G401 (cell line): ENCODE data around the gene WSB2. TPM values are rescaled to one million over a fixed set of nuclear protein-coding genes. Genes with fewer than 3 reads are reported as not detected.
"Not testable (repeated sequence)": the region's sequence is repeated elsewhere in the genome, so short reads cannot be mapped to it uniquely, and the experiment has no call there.

Experiments used
- DNase-seq: peaks from one replicate; pipeline ENCODE4 v3.0.0-alpha.2; 2015; ENCODE audit warnings: low spot score
- in situ Hi-C: cut with HindIII; loops from 2 replicates; pipeline ENCODE4 v1.10.0; 2016; ENCODE audit warnings: low sequenced_read_pairs, mixed read lengths
- total RNA-seq: library from RNA; depleted of rRNA; stranded (reverse); fragments of >200 nt; shearing (Covaris generic); gene quantifications from 2 replicates; pipeline ENCODE4 v1.2.3, GENCODE V29; 2014; rRNA removed

WSB2 gene
- total RNA-seq = 120 and 139 TPM in 2 replicates

DNA sequence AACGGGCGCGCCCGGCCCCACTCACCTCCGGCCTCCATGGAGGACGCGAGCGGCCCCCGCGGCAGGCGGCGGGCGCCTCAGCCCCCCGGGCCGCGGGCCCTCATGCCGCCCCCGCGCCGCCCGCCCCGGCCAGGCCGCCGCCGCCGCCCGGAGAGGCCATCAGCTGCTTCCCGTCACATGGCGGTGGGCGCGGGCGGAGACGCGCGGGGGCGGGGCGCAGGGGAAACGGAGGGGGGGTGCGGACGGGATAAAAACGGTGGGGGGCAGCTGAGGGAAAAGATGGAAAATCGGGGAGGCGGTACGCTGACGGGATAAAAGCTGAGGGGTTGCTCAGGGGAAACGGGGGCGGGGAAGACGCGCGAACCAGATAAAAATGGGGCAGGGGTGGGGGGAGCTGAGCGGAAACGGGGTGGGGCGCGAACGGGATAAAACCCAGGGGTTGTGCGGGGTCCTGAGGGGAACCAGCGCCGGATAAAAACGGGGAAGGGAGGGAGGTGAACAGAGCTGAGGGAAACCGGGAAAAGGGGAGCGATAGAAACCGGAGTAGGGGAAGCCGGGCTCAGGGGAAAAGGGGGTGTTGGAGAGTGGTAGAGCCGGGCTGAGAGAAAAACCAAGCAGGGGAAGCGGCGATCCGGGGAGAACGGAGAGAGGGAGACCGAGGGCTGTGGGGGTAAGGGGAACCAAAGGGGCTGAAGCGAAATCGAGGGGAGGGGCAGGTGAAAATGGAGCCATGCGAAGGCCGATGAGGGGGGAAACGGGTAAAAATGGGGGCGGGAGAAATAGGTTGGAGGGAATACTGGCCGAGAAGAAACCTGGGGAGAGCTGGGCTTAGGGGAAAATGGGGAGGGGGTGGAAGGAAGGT lies at the start of gene WSB2:
Gene WSB2 (minus strand): TSS at position 169 of the 862 bp plus-strand sequence. CDS start 131 bp downstream, at position 38.
- in situ Hi-C loops = no loop called here
- peak; percentile 65 for DNase-seq

- DNase-seq = no peak
- in situ Hi-C loops = no loop called here
Observed at GRCh38 chr12:118109088-118109487, 48.1 kb upstream of the WSB2 start.

DNA sequence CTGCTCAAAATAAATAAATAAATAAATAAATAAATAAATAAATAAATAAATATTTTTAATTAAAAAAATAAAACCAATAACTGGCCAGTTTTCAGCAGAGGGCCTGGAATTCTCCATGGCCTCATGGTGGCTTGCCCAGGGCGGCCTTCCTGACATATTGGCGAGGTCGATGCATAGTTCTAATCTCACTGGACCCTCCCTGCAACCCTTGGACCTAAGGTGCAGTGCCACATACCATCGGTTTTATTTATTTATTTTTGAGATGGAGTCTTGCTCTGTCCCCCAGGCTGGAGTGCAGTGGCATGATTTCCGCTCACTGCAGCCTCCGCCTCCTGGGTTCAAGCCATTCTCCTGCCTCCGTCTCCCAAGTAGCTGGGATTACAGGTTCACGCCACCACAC lies 46.7 kb upstream of the WSB2 start:
- in situ Hi-C loops = no loop called here

DNA sequence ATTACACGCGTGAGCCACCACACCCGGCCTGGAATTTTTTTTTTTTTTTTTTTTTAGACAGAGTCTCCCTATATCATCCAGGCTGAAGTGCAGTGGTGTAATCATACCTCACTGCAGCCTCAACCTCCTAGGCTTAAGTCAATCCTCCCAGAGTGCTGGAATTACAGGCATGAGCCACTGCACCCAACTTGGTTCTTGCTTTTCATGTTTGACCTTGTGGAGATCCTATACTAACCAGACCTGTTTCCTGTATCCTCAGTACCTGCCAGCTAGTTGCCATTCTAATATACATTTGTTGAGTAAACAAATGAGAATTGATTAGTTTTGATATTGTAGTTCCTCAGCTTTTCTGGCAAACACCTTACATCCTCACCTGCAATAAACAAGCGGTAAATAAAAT lies 46.0 kb upstream of the WSB2 start:
- in situ Hi-C loops = no loop called here
- DNase-seq = no peak

More for the DNA sequence above, 46.7 kb upstream of the WSB2 start:
- no peak for DNase-seq

GRCh38 chr12:118103601-118104382 lies 42.8 kb upstream of the WSB2 start, which contains the start of gene VSIG10:
VSIG10 (minus strand) TSS chr12:118104011; CDS start chr12:118103671, 340 bp downstream.
- DNase-seq = peak; percentile 38
- in situ Hi-C loops = no loop called here

DNA sequence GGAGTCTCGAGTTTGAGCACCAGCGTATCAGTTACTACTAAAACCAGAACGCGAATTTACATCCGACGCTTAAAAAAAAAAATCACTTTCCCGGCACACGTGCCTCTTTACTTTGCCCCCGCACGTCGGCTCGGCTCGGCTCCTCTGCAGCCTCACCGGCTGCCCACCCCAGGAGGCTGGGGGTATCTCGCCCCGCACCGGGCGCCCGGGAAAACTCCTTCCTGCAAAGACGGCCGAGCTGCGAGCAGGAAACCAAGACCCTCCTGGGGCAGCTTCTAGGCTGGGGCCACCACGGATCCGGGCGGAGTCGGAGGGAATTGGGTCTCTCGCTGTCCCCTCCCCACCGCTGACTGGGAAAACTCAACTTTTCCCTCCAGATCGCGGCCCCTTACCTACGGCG lies 42.2 kb upstream of the WSB2 start:
- DNase-seq = no peak
- in situ Hi-C loops = no loop called here

DNA sequence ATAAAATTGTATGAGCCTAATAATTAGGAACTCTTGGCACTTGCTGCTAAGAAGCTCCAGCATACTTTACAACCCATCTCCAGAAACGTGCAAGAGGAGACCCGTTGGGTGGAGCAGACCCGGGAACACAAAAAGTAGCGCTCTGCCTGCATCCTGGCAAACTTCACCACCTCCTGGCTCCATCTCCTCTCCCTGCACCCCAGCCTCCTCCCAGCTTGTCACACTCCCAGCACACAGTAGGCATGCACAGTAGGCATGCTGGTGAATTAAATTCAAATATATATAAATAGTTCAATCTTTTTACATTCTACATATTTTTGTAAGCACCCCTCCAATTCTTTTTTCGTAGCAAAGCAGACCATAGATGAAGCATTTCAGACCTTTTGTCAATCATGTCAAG lies 41.6 kb upstream of the WSB2 start:
- in situ Hi-C loops = no loop called here
- no peak for DNase-seq

DNA sequence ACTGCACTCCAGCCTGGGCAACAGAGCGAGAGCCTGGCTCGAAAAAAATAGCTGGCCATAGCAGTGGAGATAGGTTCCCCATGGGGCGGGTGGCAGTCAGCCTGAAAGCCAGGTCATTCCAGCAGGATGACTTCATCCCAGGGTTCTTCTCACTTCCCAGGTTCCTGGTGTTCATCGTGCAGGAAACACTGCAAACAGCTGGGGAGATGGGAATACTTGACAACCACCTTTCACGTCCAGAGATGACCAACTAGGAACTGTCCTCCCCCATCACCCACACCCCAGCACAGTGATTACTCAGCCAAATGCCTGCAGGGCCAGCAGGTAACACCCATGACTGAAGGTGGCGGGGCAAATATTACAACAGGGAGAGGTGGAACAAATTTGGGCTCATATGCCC lies 41.1 kb upstream of the WSB2 start:
- in situ Hi-C loops = no loop called here
- DNase-seq = no peak

DNA sequence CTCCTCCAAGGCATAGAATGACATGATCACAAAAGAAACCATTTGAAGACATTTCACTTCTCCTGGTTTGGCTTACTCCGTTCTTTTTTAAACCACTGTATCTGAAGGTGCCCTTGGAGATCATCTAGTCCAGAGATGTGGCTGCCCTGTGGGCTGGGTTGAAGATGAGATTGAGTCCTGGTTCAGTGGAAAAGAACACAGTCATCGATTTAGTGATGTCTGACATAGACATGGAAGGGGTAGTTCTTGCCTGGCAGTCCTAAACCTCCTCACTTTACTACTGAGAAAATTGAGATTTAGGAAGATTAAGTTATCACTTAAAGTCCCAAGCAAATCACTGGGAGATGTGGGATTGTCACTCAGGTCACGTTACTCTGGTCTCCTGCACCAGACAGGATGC lies 40.1 kb upstream of the WSB2 start:
- no peak for DNase-seq
- in situ Hi-C loops = no loop called here

GRCh38 chr12:118098911-118099671 lies 38.1 kb upstream of the WSB2 start:
- in situ Hi-C loops = no loop called here
- no peak for DNase-seq

- in situ Hi-C loops = no loop called here
- DNase-seq = no peak
Observed at GRCh38 chr12:118098401-118098800, 37.4 kb upstream of the WSB2 start.

DNA sequence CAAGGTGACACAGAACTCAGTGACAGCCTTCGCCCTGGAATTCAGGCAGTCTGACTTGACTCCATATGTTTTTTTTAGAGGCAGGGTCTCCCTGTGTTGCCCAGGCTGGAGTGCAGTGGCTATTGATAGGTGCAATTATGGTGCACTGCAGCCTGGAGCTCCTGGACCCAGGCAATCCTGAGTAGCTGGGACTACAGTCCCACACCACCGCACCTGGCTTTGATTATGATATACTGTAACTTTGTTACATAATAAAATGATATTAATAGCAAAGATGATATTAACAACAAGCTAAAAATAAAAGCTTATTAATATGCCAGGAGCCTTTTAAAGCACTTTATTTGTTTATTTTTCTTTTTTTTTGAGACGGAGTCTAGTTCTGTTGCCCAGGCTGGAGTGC lies 33.1 kb upstream of the WSB2 start:
- no peak for DNase-seq
- in situ Hi-C loops = no loop called here

GRCh38 chr12:118089782-118090181 lies 28.8 kb upstream of the WSB2 start:
- DNase-seq = no peak
- in situ Hi-C loops = no loop called here

DNA sequence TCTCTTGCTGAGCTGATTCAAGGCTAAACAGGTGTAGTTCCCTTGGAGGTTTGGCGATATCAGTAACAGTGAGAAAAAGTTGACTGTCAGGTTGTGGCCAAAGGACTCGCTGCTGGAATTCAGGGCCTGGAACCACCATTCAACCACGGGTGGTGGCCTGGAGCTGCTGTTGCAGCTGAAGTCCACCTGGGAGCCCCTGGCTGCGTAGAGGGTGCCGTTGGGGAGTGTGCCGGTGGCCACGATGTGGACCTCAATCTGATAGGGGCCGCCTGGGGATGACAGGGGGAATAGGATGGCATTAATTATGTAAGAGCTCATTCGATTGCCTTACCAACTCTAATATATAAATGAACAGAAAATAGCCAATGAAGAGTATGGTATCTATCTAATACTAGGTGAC lies 21.2 kb upstream of the WSB2 start:
- in situ Hi-C loops = no loop called here

GRCh38 chr12:118081521-118081920 lies 20.5 kb upstream of the WSB2 start:
- in situ Hi-C loops = not testable (repeated sequence)

More for the DNA sequence above, 21.2 kb upstream of the WSB2 start:
- no peak for DNase-seq

GRCh38 chr12:118073768-118074167 lies 12.8 kb upstream of the WSB2 start:
- in situ Hi-C loops = no loop called here
- DNase-seq = no peak

More at GRCh38 chr12:118081521-118081920, 20.5 kb upstream of the WSB2 start:
- not testable (repeated sequence) for DNase-seq

DNA sequence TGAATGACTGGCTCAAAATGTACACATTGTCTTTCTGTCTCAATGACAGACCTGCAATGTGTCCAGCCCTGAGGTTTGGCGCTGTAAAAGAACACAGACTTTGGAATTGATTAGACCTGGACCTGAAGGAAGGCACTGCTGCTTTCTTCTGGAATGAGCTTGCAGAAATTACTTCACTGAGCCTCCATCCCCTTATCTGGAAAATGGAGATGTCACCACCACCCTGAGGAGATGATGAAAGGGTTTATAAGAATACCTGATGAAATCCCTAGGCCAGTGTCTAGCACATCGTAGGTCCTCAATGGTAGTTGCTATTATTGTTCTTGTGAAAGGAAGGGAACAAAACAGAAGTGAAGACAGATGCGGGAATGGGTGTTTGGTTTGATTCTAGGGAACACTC lies 9.7 kb upstream of the WSB2 start:
- DNase-seq = no peak
- in situ Hi-C loops = no loop called here

GRCh38 chr12:118068445-118068844 lies 7.5 kb upstream of the WSB2 start:
- DNase-seq = no peak
- in situ Hi-C loops = no loop called here

DNA sequence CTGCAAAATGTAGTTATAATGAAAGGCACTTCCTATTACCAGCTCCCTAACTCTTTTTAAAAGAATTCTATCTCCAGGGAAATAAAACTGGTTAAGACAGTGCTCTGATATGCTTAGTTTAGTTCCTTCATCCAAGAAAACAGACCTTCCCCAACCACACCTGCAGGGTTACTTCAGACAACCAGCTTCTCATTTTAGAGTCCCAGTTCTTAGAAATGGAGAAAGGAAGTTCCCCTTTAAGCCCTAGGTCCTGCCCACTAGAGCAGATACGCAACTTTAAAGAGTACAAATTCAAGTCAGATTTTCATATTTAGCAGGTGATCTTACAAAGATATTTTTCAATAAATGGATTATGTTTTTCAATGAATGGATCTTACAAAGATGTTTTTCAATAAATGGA lies 4.4 kb upstream of the WSB2 start:
- in situ Hi-C loops = no loop called here
- DNase-seq = no peak
